ENCODE data around the gene MT2A.

- no peak for TF ChIP-seq CTCF (IDR thresholded peaks at IDR 0.05)
- no peak for TF ChIP-seq POLR2A (IDR thresholded peaks at IDR 0.05)
These were observed 27.9 kb upstream of the MT2A start for GRCh38 chr16:56580391-56581048.

Measured in sigmoid colon (tissue), 3 donors.